Ishikawa (cell line): ENCODE measurements around the gene SLFN12L.

ENCODE experiments used
- CEBPB ChIP-seq: IDR thresholded peaks from 2 replicates; pipeline ENCODE4 v1.6.1; 2012
- EP300 ChIP-seq: IDR thresholded peaks from 2 replicates; pipeline ENCODE4 v1.6.1; 2012; ENCODE audit warnings: borderline replicate concordance
- FOXM1 ChIP-seq: IDR thresholded peaks from 2 replicates; pipeline ENCODE4 v1.6.1; 2012; ENCODE audit warnings: low read depth, borderline replicate concordance
- MAX ChIP-seq: IDR thresholded peaks from 2 replicates; pipeline ENCODE4 v1.6.1; 2012
- RAD21 ChIP-seq: IDR thresholded peaks from 2 replicates; pipeline ENCODE4 v1.6.1; 2012; ENCODE audit warnings: low read depth
- REST ChIP-seq: IDR thresholded peaks from 2 replicates; pipeline ENCODE4 v1.6.1; 2012; ENCODE audit warnings: low read depth, mild to moderate bottlenecking
- TAF1 ChIP-seq: IDR thresholded peaks from 2 replicates; pipeline ENCODE4 v1.6.1; 2012; ENCODE audit warnings: low read depth, mild to moderate bottlenecking
- TCF12 ChIP-seq: IDR thresholded peaks from 2 replicates; pipeline ENCODE4 v1.6.1; 2012; ENCODE audit warnings: low read depth
- USF1 ChIP-seq: IDR thresholded peaks from 2 replicates; pipeline ENCODE4 v1.6.1; 2012
- YY1 ChIP-seq: IDR thresholded peaks from 2 replicates; pipeline ENCODE4 v1.6.1; 2012; ENCODE audit warnings: low read depth

GRCh38 chr17:35543856-35544255 lies 6.4 kb upstream of the SLFN12L start:
- no peak for TF ChIP-seq TAF1
- TF ChIP-seq YY1 = no peak
- TF ChIP-seq FOXM1 = no peak
- no peak for TF ChIP-seq EP300
- TF ChIP-seq CEBPB = no peak
- no peak for TF ChIP-seq REST
- TF ChIP-seq TCF12 = no peak
- TF ChIP-seq RAD21 = no peak
- TF ChIP-seq MAX = no peak
- no peak for TF ChIP-seq USF1
